Esophagus squamous epithelium (tissue), 5 donors: ENCODE results near the gene RPP21. TPM values are rescaled to one million over a fixed set of nuclear protein-coding genes. Genes with fewer than 3 reads are reported as not detected.

ENCODE experiments used
- DNase-seq: peaks from one replicate; lab custom pipeline; 2025; lab: John Stamatoyannopoulos, UW
- H3K27ac ChIP-seq, 4 donors: fragments of 200-600 bp; sonication (generic); one replicate each; pipeline ENCODE4 v1.5.1; 2016 to 2019; ENCODE audit warnings: mild to moderate bottlenecking in 1 of 4
- H3K27me3 ChIP-seq, 4 donors: fragments of 200-600 bp; sonication (generic); 1 replicate in 3 of 4; 2 replicates in 1 of 4; pipeline versions ENCODE4 v1.5.1 to v1.6.0; 2017 to 2021; ENCODE audit warnings: antibody characterized with exemption in 1 of 4
- H3K36me3 ChIP-seq, 3 donors: fragments of 200-600 bp; sonication (generic); one replicate each; pipeline ENCODE4 v1.5.1; 2016 to 2019
- H3K4me1 ChIP-seq, 3 donors: fragments of 200-600 bp; sonication (generic); one replicate each; pipeline ENCODE4 v1.5.1; 2017 to 2019
- H3K4me3 ChIP-seq, 4 donors: fragments of 200-600 bp; sonication (generic); 1 replicate in 3 of 4; 2 replicates in 1 of 4; pipeline ENCODE4 v1.5.1; 2016 to 2019; ENCODE audit warnings: mild to moderate bottlenecking in 2 of 4, moderate library complexity in 1 of 4
- H3K9me3 ChIP-seq, 3 donors: fragments of 200-600 bp; sonication (generic); one replicate each; pipeline ENCODE4 v1.5.1; 2016 to 2019
- CTCF ChIP-seq, 6 experiments: fragments of 450-650 bp in 4 of 6; fragments of 200-600 bp in 2 of 6; sonication (generic) in 2 of 6; IDR thresholded peaks; one replicate each; pipeline ENCODE4 v1.5.1; 2016 to 2019; ENCODE audit warnings: antibody characterized with exemption in 6 of 6, mild to moderate bottlenecking in 4 of 6, moderate library complexity in 4 of 6
- POLR2A ChIP-seq, 4 donors: fragments of 450-650 bp; IDR thresholded peaks; one replicate each; pipeline ENCODE4 v1.6.1; 2017; ENCODE audit warnings: antibody characterized with exemption in 4 of 4, mild to moderate bottlenecking in 4 of 4, moderate library complexity in 3 of 4
- WGBS, 2 donors: methylation state at CpG; one replicate each; pipeline ENCODE4 v1.1.5; 2018; 5-methylcytosine and 5-hydroxymethylcytosine counted together
- intact Hi-C: fragments of 100-400 bp; cut with DNase I; formaldehyde crosslinking; loops from one replicate; pipeline ENCODE4 v1.15.0; 2022
- total RNA-seq, 4 donors: library from RNA; depleted of rRNA; stranded (reverse); fragments of >200 nt; gene quantifications; one replicate each; pipeline ENCODE4 v1.1.0, GENCODE V29; 2016
- donor health status: DM: yes; HTN: yes; CAD: no.

RPP21 gene
- total RNA-seq, result 100 to 1,000 TPM in 1 of 4 donors, 10 to 100 TPM in 3; 60.2 to 101 (median 81.7) TPM

DNA sequence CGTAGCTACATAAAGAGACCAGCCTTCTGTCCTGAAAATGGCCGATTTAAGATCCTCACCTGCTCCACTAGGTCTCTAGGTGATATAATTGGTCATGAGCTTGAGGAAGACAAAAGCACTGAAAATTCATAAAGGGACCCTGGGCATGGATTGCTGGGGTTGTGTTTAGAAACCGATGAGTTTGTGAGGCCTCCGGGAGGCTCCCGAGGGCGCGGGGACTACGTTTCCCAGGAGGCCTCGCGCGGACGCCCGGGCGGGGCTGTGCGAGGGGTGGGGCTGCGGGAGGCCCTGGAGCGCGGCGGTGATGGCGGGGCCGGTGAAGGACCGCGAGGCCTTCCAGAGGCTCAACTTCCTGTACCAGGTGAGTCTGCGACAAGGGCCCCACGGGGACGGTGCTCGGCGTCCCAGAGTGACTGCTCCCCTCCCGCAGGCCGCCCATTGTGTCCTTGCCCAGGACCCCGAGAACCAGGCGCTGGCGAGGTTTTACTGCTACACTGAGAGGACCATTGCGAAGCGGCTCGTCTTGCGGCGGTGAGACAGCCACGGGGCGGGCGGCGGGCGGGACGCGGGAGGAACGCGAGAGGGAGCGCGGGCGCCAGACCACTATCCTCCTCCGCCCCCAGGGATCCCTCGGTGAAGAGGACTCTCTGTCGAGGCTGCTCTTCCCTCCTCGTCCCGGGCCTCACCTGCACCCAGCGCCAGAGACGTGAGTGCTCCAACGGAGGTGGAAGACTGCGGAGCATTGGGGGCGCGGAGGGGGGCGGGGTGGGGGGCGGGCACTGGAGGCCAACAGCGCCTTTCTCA, at the start of gene RPP21:
RPP21 (plus strand) TSS at position 289 of the 804 bp plus-strand sequence; CDS start at position 305, 16 bp downstream.
- WGBS, 2 donors, result 16 to 40% methylated on average over 3 to 7 of the region's 64 CpGs
- H3K27ac ChIP-seq, result peak within 1 kb of the TSS; percentile 94 to 97 (median 94)
- H3K9me3 ChIP-seq, result no peaks in the 10 kb centered on the region
- H3K36me3 ChIP-seq, result peaks cover 5 to 43% (median 13%) of the 10 kb centered on the region in 3 donors
- peak in 1 of 6 experiments; percentile 13 for TF ChIP-seq CTCF (IDR thresholded peaks at IDR 0.05)
- peak in 2 of 4 donors; percentile 83 to 84 for TF ChIP-seq POLR2A (IDR thresholded peaks at IDR 0.05)
- H3K4me1 ChIP-seq, result peaks cover 3 to 17% (median 5%) of the 10 kb centered on the region in 3 donors
- intact Hi-C loops, result no loop called here
- no peaks in the 10 kb centered on the region for H3K27me3 ChIP-seq
- peak within 1 kb of the TSS; percentile 85 to 98 (median 89) for H3K4me3 ChIP-seq
- DNase-seq, result no peak

- Histone ChIP-seq H3K4me1 (no peaks in the 10 kb centered on the region), H3K27me3 (no peaks in the 10 kb centered on the region), H3K36me3 (peaks cover under 1 to 59% (median 3%) of the 10 kb centered on the region in 3 donors), H3K4me3 (no peak overlapping the region), H3K27ac (no peak overlapping the region), H3K9me3 (no peaks in the 10 kb centered on the region)
- no peak for DNase-seq
- WGBS, 2 donors, result 92 to 100% methylated on average over 2 of the region's 2 CpGs
- intact Hi-C loops, result no loop called here
- TF ChIP-seq POLR2A (IDR thresholded peaks at IDR 0.05), result no peak
- no peak for TF ChIP-seq CTCF (IDR thresholded peaks at IDR 0.05)
Measured at GRCh38 chr6:30295837-30296236, 49.1 kb upstream of the RPP21 start.

GRCh38 chr6:30304002-30304401, 41.0 kb upstream of the RPP21 start:
- intact Hi-C loops, result no loop called here
- no peak for TF ChIP-seq CTCF (IDR thresholded peaks at IDR 0.05)
- TF ChIP-seq POLR2A (IDR thresholded peaks at IDR 0.05), result no peak
- WGBS, 2 donors, result 95% methylated on average over 1 to 2 of the region's 2 CpGs
- H3K27ac ChIP-seq, result no peak overlapping the region
- DNase-seq, result no peak
- no peaks in the 10 kb centered on the region for H3K4me1 ChIP-seq
- no peaks in the 10 kb centered on the region for H3K27me3 ChIP-seq
- H3K4me3 ChIP-seq, result no peak overlapping the region
- peaks cover 0 to 54% (median 0%) of the 10 kb centered on the region in 3 donors for H3K36me3 ChIP-seq
- no peaks in the 10 kb centered on the region for H3K9me3 ChIP-seq

- Histone ChIP-seq H3K4me1 (peaks cover 0 to 7% (median 0%) of the 10 kb centered on the region in 3 donors), H3K36me3 (peaks cover 0 to 63% (median 0%) of the 10 kb centered on the region in 3 donors), H3K4me3 (no peak overlapping the region), H3K9me3 (no peaks in the 10 kb centered on the region), H3K27ac (no peak overlapping the region), H3K27me3 (no peaks in the 10 kb centered on the region)
- TF ChIP-seq POLR2A (IDR thresholded peaks at IDR 0.05), result no peak
- TF ChIP-seq CTCF (IDR thresholded peaks at IDR 0.05), result no peak
- DNase-seq, result no peak
- 88 to 97% methylated on average over 3 of the region's 3 CpGs for WGBS, 2 donors
- intact Hi-C loops, result no loop called here
Measured at GRCh38 chr6:30311101-30311500, 33.9 kb upstream of the RPP21 start.

GRCh38 chr6:30311671-30312070, 33.3 kb upstream of the RPP21 start:
- H3K36me3 ChIP-seq, result peaks cover 0 to 65% (median 0%) of the 10 kb centered on the region in 3 donors
- H3K9me3 ChIP-seq, result no peaks in the 10 kb centered on the region
- DNase-seq, result no peak
- intact Hi-C loops, result no loop called here
- H3K27ac ChIP-seq, result no peak overlapping the region
- H3K27me3 ChIP-seq, result no peaks in the 10 kb centered on the region
- H3K4me3 ChIP-seq, result no peak overlapping the region
- 67 to 71% methylated on average over 1 of the region's 1 CpG for WGBS, 2 donors
- TF ChIP-seq POLR2A (IDR thresholded peaks at IDR 0.05) (no peak), CTCF (IDR thresholded peaks at IDR 0.05) (no peak)
- peaks cover 0 to 7% (median 0%) of the 10 kb centered on the region in 3 donors for H3K4me1 ChIP-seq
